Upper lobe of left lung (tissue), 6 donors: Measurements from ENCODE around the gene SRSF8. TPM values are rescaled to one million over a fixed set of nuclear protein-coding genes. Genes with fewer than 3 reads are reported as not detected.
"Not testable (repeated sequence)": the region's sequence is repeated elsewhere in the genome, so short reads cannot be mapped to it uniquely, and the experiment has no call there.

Experiments
- ATAC-seq, 2 donors: fragments of 200-7000 bp; cut with Tn5 transposase; one replicate each; pipeline ENCODE4 v1.9.1; 2022; ENCODE audit warnings: mild to moderate bottlenecking in 2 of 2, moderate library complexity in 2 of 2; ENCODE audit not compliant: low FRiP score in 2 of 2
- DNase-seq, 2 donors: peaks; one replicate each; pipeline ENCODE4 v3.0.0-alpha.2; 2019 to 2020
- H3K27ac ChIP-seq, 4 donors: fragments of 200-600 bp; sonication (generic); one replicate each; pipeline ENCODE4 v1.5.1; 2016 to 2019
- H3K27me3 ChIP-seq, 4 donors: fragments of 200-600 bp; sonication (generic); one replicate each; pipeline ENCODE4 v1.5.1; 2017 to 2019
- H3K36me3 ChIP-seq, 4 donors: fragments of 200-600 bp; sonication (generic); one replicate each; pipeline ENCODE4 v1.5.1; 2016 to 2019
- H3K4me1 ChIP-seq, 4 donors: fragments of 200-600 bp; sonication (generic); one replicate each; pipeline ENCODE4 v1.5.1; 2018 to 2019
- H3K4me3 ChIP-seq, 4 donors: fragments of 200-600 bp; sonication (generic); one replicate each; pipeline ENCODE4 v1.5.1; 2017 to 2019; ENCODE audit warnings: mild to moderate bottlenecking in 2 of 4, moderate library complexity in 1 of 4
- H3K9me3 ChIP-seq, 4 donors: fragments of 200-600 bp; sonication (generic); one replicate each; pipeline ENCODE4 v1.5.1; 2018 to 2019
- CTCF ChIP-seq, 6 experiments: fragments of 450-650 bp in 4 of 6; fragments of 200-600 bp in 2 of 6; sonication (generic) in 2 of 6; IDR thresholded peaks; one replicate each; pipeline ENCODE4 v1.5.1; 2016 to 2019; ENCODE audit warnings: antibody characterized with exemption in 6 of 6
- EP300 ChIP-seq, 4 donors: sonication (generic); formaldehyde crosslinking; IDR thresholded peaks; one replicate each; pipeline ENCODE4 v1.5.1; 2017; ENCODE audit warnings: antibody characterized with exemption in 4 of 4, control low read depth in 2 of 4
- POLR2A ChIP-seq, 4 donors: fragments of 450-650 bp; IDR thresholded peaks; one replicate each; pipeline ENCODE4 v1.5.1; 2016 to 2017; ENCODE audit warnings: antibody characterized with exemption in 4 of 4, mild to moderate bottlenecking in 2 of 4
- POLR2AphosphoS5 ChIP-seq, 2 donors: sonication (generic); formaldehyde crosslinking; IDR thresholded peaks; one replicate each; pipeline ENCODE4 v1.5.1; 2017; ENCODE audit warnings: antibody characterized with exemption in 2 of 2
- WGBS, 2 donors: methylation state at CpG; one replicate each; pipeline ENCODE4 v1.1.5; 2017 to 2018; 5-methylcytosine and 5-hydroxymethylcytosine counted together
- total RNA-seq, 6 donors: library from RNA; depleted of rRNA in 4 of 6; stranded (reverse); fragments of >200 nt in 4 of 6; gene quantifications; one replicate each; pipeline versions ENCODE4 v1.1.0 to v1.2.1, GENCODE V29; 2016 to 2021
- donor health status: DM: no; HTN: no; CAD: no; lungs with moderate emphysema.
- donor health status: DM: no; HTN: yes; CAD: no; lungs with severe emphysema.

SRSF8 gene
- 10 to 100 TPM; 16.8 to 42.9 (median 35.7) TPM for total RNA-seq

DNA sequence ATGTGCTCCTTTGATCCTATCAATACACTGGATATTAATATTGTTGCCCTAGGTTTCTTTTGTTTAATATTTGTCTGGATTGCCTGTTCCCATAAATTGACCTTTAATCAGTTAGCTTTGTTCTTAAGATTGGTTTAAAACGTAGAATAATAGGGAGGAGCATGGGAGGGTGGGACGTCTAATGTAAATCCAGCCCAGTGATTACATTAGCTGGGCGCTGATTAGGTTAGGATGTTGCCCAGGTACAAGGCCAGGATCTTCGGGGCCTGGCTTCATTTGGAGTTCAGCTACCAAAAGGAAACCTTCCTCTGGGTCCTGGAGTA is at the start of gene SRSF8:
SRSF8 (plus strand) TSS at position 204 of the 323 bp plus-strand sequence. CDS start 308 bp downstream, outside the sequence.
- Histone ChIP-seq H3K4me3 (peak within 1 kb of the TSS; percentile 63 to 76 (median 70)), H3K4me1 (peaks cover 6 to 15% (median 10%) of the 10 kb centered on the region in 4 donors), H3K27me3 (no peaks in the 10 kb centered on the region), H3K27ac (peak within 1 kb of the TSS; percentile 93 to 99 (median 96)), H3K9me3 (no peaks in the 10 kb centered on the region), H3K36me3 (no peaks in the 10 kb centered on the region)
- WGBS, 2 donors = 0% methylated on average over 4 of the region's 4 CpGs
- DNase-seq (no peak), ATAC-seq (no peak)
- TF ChIP-seq POLR2AphosphoS5 (IDR thresholded peaks at IDR 0.05) (no peak), POLR2A (IDR thresholded peaks at IDR 0.05) (no peak), CTCF (IDR thresholded peaks at IDR 0.05) (no peak), EP300 (IDR thresholded peaks at IDR 0.05) (no peak)

GRCh38 chr11:95021468-95021867 is 45.3 kb upstream of the SRSF8 start:
- ATAC-seq, DNase-seq, H3K27me3 ChIP-seq, H3K36me3 ChIP-seq, H3K27ac ChIP-seq, H3K9me3 ChIP-seq, H3K4me1 ChIP-seq, H3K4me3 ChIP-seq: not testable (repeated sequence)
- 86 to 90% methylated on average over 5 of the region's 5 CpGs for WGBS, 2 donors

GRCh38 chr11:95024958-95025357 is 41.8 kb upstream of the SRSF8 start, which contains the start of gene KDM4E:
TSS of gene KDM4E (plus strand) at chr11:95025258. CDS start at chr11:95025558, 300 bp downstream.
- no peak for TF ChIP-seq CTCF (IDR thresholded peaks at IDR 0.05)
- TF ChIP-seq EP300 (IDR thresholded peaks at IDR 0.05) = no peak
- TF ChIP-seq POLR2A (IDR thresholded peaks at IDR 0.05) = no peak
- TF ChIP-seq POLR2AphosphoS5 (IDR thresholded peaks at IDR 0.05) = no peak
- ATAC-seq (no peak), DNase-seq (no peak)
- Histone ChIP-seq H3K36me3 (no peaks in the 10 kb centered on the region), H3K27me3 (no peaks in the 10 kb centered on the region), H3K4me3 (no peak within 1 kb of the TSS), H3K4me1 (no peaks in the 10 kb centered on the region), H3K9me3 (no peaks in the 10 kb centered on the region), H3K27ac (no peak within 1 kb of the TSS)
- 92 to 96% methylated on average over 1 of the region's 1 CpG for WGBS, 2 donors

DNA sequence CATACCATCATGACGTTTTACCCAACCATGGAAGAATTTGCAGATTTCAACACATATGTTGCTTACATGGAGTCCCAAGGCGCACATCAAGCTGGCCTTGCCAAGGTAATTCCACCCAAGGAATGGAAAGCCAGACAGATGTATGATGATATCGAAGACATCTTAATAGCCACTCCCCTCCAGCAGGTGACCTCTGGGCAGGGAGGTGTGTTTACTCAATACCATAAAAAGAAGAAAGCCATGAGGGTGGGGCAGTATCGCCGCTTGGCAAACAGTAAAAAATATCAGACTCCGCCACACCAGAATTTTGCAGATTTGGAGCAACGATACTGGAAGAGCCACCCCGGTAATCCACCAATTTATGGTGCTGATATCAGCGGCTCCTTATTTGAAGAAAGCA is 41.1 kb upstream of the SRSF8 start:
- not testable (repeated sequence) for H3K4me1 ChIP-seq, DNase-seq, H3K27me3 ChIP-seq, H3K27ac ChIP-seq, H3K9me3 ChIP-seq, ATAC-seq, H3K36me3 ChIP-seq, H3K4me3 ChIP-seq
- 85 to 97% methylated on average over 5 to 8 of the region's 9 CpGs for WGBS, 2 donors

DNA sequence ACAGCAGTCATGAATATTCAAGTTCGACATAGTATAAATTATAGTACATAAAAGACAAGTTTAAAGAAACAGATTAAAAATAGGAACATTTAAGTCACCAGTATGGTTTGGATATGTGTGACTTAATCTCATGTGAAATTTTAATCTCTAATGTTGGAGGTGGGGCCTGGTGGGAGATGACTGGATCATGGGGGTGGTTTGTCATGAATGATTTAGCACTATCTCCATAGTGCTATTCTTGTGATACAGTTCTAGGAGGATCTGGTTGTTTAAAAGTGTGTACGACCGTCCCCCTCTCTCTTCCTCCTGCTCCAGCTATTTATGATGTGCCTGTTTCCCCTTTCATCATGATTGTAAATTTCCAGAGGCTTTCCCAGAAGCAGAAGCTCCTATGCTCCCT is 38.4 kb upstream of the SRSF8 start:
- Histone ChIP-seq H3K9me3 (no peaks in the 10 kb centered on the region), H3K4me1 (no peaks in the 10 kb centered on the region), H3K27me3 (no peaks in the 10 kb centered on the region), H3K4me3 (no peak overlapping the region), H3K36me3 (no peaks in the 10 kb centered on the region), H3K27ac (no peak overlapping the region)
- 86 to 87% methylated on average over 3 of the region's 3 CpGs for WGBS, 2 donors
- no peak for TF ChIP-seq EP300 (IDR thresholded peaks at IDR 0.05)
- no peak for TF ChIP-seq POLR2A (IDR thresholded peaks at IDR 0.05)
- TF ChIP-seq POLR2AphosphoS5 (IDR thresholded peaks at IDR 0.05) = no peak
- TF ChIP-seq CTCF (IDR thresholded peaks at IDR 0.05) = no peak
- ATAC-seq = no peak
- DNase-seq = no peak

DNA sequence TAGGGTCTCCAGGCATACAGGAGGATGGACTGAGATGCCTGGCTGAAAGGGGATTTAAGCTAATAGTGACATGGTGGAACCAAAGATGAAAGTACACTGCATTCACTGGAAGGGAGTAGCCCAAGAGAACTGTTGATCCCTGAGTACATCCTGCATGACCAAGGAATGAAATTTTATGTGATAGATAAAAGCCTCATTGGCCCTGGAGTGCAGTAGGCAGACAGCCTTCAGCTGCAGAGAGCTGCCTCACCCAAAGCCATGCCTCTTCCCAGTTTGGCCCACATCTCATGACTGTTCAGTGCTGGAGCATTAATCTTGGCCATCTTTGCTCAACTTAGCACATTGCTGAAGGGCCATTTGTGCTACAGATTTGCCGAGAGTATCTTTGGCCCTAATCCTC is 33.7 kb upstream of the SRSF8 start:
- Histone ChIP-seq H3K4me3 (no peak overlapping the region), H3K36me3 (no peaks in the 10 kb centered on the region), H3K27me3 (no peaks in the 10 kb centered on the region), H3K27ac (no peak overlapping the region), H3K9me3 (no peaks in the 10 kb centered on the region), H3K4me1 (peaks cover 0 to 8% (median 0%) of the 10 kb centered on the region in 4 donors)
- ATAC-seq (no peak), DNase-seq (no peak)
- 88 to 100% methylated on average over 1 of the region's 1 CpG for WGBS, 2 donors
- no peak for TF ChIP-seq CTCF (IDR thresholded peaks at IDR 0.05)
- TF ChIP-seq EP300 (IDR thresholded peaks at IDR 0.05) = no peak
- TF ChIP-seq POLR2AphosphoS5 (IDR thresholded peaks at IDR 0.05) = no peak
- no peak for TF ChIP-seq POLR2A (IDR thresholded peaks at IDR 0.05)
